ENCODE data around the gene ABHD12B.
"Not testable (repeated sequence)": the region's sequence is repeated elsewhere in the genome, so short reads cannot be mapped to it uniquely, and the experiment has no call there.

Gene ABHD12B

GRCh38 chr14:50839691-50840090, 32.2 kb upstream of the ABHD12B start:
- DNase-seq, result no peak

GRCh38 chr14:50844391-50844790, 27.5 kb upstream of the ABHD12B start:
- no peak for DNase-seq

GRCh38 chr14:50845166-50845565, 26.7 kb upstream of the ABHD12B start:
- DNase-seq, result no peak

- no peak for DNase-seq
Measured at GRCh38 chr14:50846226-50846880, 25.5 kb upstream of the ABHD12B start.

GRCh38 chr14:50853891-50854290, 18.0 kb upstream of the ABHD12B start:
- DNase-seq, result no peak

GRCh38 chr14:50854521-50854920, 17.3 kb upstream of the ABHD12B start:
- DNase-seq, result no peak

GRCh38 chr14:50855558-50855957, 16.3 kb upstream of the ABHD12B start:
- DNase-seq, result no peak

GRCh38 chr14:50856660-50857059, 15.2 kb upstream of the ABHD12B start:
- no peak for DNase-seq

- DNase-seq, result no peak
Measured at GRCh38 chr14:50859296-50859624, 12.6 kb upstream of the ABHD12B start.

- peak; percentile 85 for DNase-seq
Measured at GRCh38 chr14:50860478-50861086, 11.3 kb upstream of the ABHD12B start.

GRCh38 chr14:50862036-50862570, 9.8 kb upstream of the ABHD12B start:
- DNase-seq, result no peak

- no peak for DNase-seq
Measured at GRCh38 chr14:50864237-50864636, 7.6 kb upstream of the ABHD12B start.

GRCh38 chr14:50864946-50865345, 6.9 kb upstream of the ABHD12B start:
- DNase-seq, result no peak

- DNase-seq, result no peak
Measured at GRCh38 chr14:50865391-50866076, 6.3 kb upstream of the ABHD12B start.

- DNase-seq, result no peak
Measured at GRCh38 chr14:50871228-50871627, 625 bp upstream of the ABHD12B start.

GRCh38 chr14:50874757-50875156, 2.9 kb downstream of the ABHD12B start:
- DNase-seq, result peak; percentile 9

- no peak for DNase-seq
Measured at GRCh38 chr14:50875359-50876070, 3.7 kb downstream of the ABHD12B start.

GRCh38 chr14:50882932-50883826, 11.3 kb downstream of the ABHD12B start:
- DNase-seq, result no peak

GRCh38 chr14:50883827-50884197, 12.0 kb downstream of the ABHD12B start:
- DNase-seq, result no peak

- DNase-seq, result no peak
Measured at GRCh38 chr14:50887476-50887875, 15.6 kb downstream of the ABHD12B start.

- DNase-seq, result no peak
Measured at GRCh38 chr14:50892255-50892654, 20.4 kb downstream of the ABHD12B start.

GRCh38 chr14:50896421-50896820, 24.6 kb downstream of the ABHD12B start:
- not testable (repeated sequence) for DNase-seq
